Ovary (tissue), 3 donors: ENCODE results near the gene TRIM28.

ENCODE experiments used
- EP300 ChIP-seq: sonication (generic); formaldehyde crosslinking; IDR thresholded peaks from one replicate; pipeline ENCODE4 v1.6.1; 2017; ENCODE audit warnings: antibody characterized with exemption
- POLR2A ChIP-seq: fragments of 450-650 bp; IDR thresholded peaks from one replicate; pipeline ENCODE4 v1.6.1; 2017; ENCODE audit warnings: antibody characterized with exemption, mild to moderate bottlenecking, moderate library complexity
- TF ChIP-seq, protein P1 (sequence below), 3 donors: fragments of 450-650 bp in 2 of 3; fragments of 200-600 bp in 1 of 3; IDR thresholded peaks; one replicate each; pipeline versions ENCODE4 v1.5.1 to v1.8.0; 2016 to 2022; ENCODE audit warnings: antibody characterized with exemption in 3 of 3, mild to moderate bottlenecking in 1 of 3
- donor health status: DM: no; HTN: no; CAD: no.

DNA sequence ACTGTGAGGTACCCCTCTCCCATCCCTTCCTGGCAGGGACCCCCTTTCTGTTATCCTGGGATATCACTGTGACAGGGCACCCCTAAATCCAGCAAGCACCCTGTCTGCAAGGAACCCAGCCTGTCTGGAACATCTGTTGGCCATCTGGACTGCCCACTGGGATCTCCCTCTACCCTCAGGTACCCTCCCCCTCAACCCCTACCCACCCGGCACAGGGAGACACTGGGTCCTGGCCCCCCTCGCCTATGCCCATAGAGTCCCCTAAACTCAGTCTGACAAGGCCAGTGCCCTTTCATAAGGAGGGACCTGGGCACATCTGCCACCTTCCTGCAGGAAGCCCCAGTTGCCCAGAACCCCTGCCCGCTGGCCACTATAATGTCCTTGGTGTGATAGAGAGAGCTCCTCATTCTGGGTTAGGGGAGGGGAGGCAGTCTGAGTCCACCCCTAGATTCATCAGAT, 29.3 kb upstream of the TRIM28 start:
- TF ChIP-seq, protein P1, sequence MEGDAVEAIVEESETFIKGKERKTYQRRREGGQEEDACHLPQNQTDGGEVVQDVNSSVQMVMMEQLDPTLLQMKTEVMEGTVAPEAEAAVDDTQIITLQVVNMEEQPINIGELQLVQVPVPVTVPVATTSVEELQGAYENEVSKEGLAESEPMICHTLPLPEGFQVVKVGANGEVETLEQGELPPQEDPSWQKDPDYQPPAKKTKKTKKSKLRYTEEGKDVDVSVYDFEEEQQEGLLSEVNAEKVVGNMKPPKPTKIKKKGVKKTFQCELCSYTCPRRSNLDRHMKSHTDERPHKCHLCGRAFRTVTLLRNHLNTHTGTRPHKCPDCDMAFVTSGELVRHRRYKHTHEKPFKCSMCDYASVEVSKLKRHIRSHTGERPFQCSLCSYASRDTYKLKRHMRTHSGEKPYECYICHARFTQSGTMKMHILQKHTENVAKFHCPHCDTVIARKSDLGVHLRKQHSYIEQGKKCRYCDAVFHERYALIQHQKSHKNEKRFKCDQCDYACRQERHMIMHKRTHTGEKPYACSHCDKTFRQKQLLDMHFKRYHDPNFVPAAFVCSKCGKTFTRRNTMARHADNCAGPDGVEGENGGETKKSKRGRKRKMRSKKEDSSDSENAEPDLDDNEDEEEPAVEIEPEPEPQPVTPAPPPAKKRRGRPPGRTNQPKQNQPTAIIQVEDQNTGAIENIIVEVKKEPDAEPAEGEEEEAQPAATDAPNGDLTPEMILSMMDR (IDR thresholded peaks at IDR 0.05): no peak
- no peak for TF ChIP-seq POLR2A
- TF ChIP-seq EP300: no peak
